Prostate gland (tissue), 2 donors: ENCODE results near the gene NCAM1.

Experiments
- POLR2AphosphoS5 ChIP-seq: sonication (generic); formaldehyde crosslinking; IDR thresholded peaks from one replicate; pipeline ENCODE4 v1.6.1; 2017; ENCODE audit warnings: antibody characterized with exemption
- TF ChIP-seq, protein P1 (sequence below), 4 experiments: fragments of 200-600 bp in 2 of 4; fragments of 450-650 bp in 2 of 4; sonication (generic) in 2 of 4; IDR thresholded peaks; 1 replicate in 3 of 4; 2 replicates in 1 of 4; pipeline ENCODE4 v1.5.1; 2016 to 2019; ENCODE audit warnings: antibody characterized with exemption in 4 of 4, mild to moderate bottlenecking in 2 of 4, moderate library complexity in 2 of 4

DNA sequence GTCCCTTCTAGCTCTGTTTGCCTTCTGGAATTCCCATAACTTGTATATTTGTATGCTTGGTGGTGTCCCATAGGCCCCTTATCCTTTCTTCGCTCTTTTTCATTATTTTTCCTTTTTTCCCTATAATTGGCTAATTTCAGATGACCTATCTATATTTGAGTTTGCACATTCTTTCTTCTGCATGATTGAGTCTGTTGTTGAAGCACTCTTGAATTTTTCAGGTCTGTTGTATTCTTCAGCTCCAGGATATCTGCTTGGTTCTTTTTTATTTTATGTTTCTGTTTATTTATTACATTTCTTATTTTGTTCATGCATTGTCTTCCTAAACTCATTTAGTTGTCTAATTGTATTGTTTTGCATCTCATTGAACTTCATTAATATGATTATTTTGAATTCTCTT lies 28.0 kb downstream of the NCAM1 start:
- TF ChIP-seq POLR2AphosphoS5 = no peak
- TF ChIP-seq, protein P1, sequence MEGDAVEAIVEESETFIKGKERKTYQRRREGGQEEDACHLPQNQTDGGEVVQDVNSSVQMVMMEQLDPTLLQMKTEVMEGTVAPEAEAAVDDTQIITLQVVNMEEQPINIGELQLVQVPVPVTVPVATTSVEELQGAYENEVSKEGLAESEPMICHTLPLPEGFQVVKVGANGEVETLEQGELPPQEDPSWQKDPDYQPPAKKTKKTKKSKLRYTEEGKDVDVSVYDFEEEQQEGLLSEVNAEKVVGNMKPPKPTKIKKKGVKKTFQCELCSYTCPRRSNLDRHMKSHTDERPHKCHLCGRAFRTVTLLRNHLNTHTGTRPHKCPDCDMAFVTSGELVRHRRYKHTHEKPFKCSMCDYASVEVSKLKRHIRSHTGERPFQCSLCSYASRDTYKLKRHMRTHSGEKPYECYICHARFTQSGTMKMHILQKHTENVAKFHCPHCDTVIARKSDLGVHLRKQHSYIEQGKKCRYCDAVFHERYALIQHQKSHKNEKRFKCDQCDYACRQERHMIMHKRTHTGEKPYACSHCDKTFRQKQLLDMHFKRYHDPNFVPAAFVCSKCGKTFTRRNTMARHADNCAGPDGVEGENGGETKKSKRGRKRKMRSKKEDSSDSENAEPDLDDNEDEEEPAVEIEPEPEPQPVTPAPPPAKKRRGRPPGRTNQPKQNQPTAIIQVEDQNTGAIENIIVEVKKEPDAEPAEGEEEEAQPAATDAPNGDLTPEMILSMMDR (IDR thresholded peaks at IDR 0.05) = no peak
